Measurements from ENCODE around the gene TBCC.

- TF ChIP-seq POLR2A (IDR thresholded peaks at IDR 0.05): no peak
- no peak for TF ChIP-seq CTCF (IDR thresholded peaks at IDR 0.05 in 4 of 5, conservative IDR thresholded peaks at IDR 0.05 in 1 of 5)
These were observed 23.1 kb upstream of the TBCC start for GRCh38 chr6:42769051-42769450.
